PC-3 (cell line): ENCODE data around the gene SLIT2. TPM values are rescaled to one million over a fixed set of nuclear protein-coding genes. Genes with fewer than 3 reads are reported as not detected.
A peak's percentile ranks its signal among the peaks of the same experiment; 100 is the strongest.

ENCODE experiments used
- ATAC-seq: fragments of 200-7000 bp; cut with Tn5 transposase; 2 replicates; pipeline ENCODE4 v1.9.1; 2020; ENCODE audit warnings: mild to moderate bottlenecking, moderate library complexity
- BruUV-seq: library from RNA; stranded (reverse); fragments of 400-500 nt; replicated peaks from 2 replicates; lab custom pipeline; 2021; lab: Mats Ljungman, UMichigan
- CTCF ChIA-PET: fragments of 300-600 bp; sonication (Branson Sonifier 250); formaldehyde crosslinking; loops from one replicate; lab custom pipeline; 2022; ENCODE audit warnings: antibody characterized with exemption; lab: Charles Lee
- POLR2A ChIA-PET: fragments of 300-600 bp; sonication (Branson Sonifier 250); formaldehyde crosslinking; loops from one replicate; lab custom pipeline; 2022; ENCODE audit warnings: antibody characterized with exemption; ENCODE audit not compliant: unreplicated experiment; lab: Charles Lee
- DNase-seq: peaks from one replicate; pipeline ENCODE4 v3.0.0-alpha.2; 2015
- H2AFZ ChIP-seq: fragments of 300-600 bp; sonication (generic); 2 replicates; pipeline ENCODE4 v1.6.0; 2016; ENCODE audit warnings: antibody characterized with exemption, low read length
- H3F3A ChIP-seq: fragments of 300-600 bp; sonication (generic); one replicate; pipeline ENCODE4 v1.6.0; 2017; ENCODE audit warnings: antibody characterized with exemption, low read length, control low read depth, mild to moderate bottlenecking; ENCODE audit not compliant: unreplicated experiment
- H3K27ac ChIP-seq: fragments of 300-600 bp; sonication (generic); 2 replicates; pipeline ENCODE4 v1.5.1; 2016; ENCODE audit warnings: mild to moderate bottlenecking, low read length
- H3K27me3 ChIP-seq: fragments of 300-600 bp; sonication (generic); 2 replicates; pipeline ENCODE4 v1.6.1; 2016; ENCODE audit warnings: low read length, mixed read lengths
- H3K36me3 ChIP-seq: fragments of 300-600 bp; sonication (generic); 2 replicates; pipeline ENCODE4 v1.6.1; 2016; ENCODE audit warnings: low read depth, mixed run types, low read length, mixed read lengths
- H3K4me1 ChIP-seq: fragments of 300-600 bp; sonication (generic); 2 replicates; pipeline ENCODE4 v1.5.1; 2016; ENCODE audit warnings: low read length; ENCODE audit not compliant: insufficient read depth
- H3K4me2 ChIP-seq: fragments of 300-600 bp; sonication (generic); 2 replicates; pipeline ENCODE4 v1.6.0; 2016; ENCODE audit warnings: low read length
- H3K4me3 ChIP-seq: fragments of 300-600 bp; sonication (generic); 2 replicates; pipeline ENCODE4 v1.5.1; 2016; ENCODE audit warnings: mild to moderate bottlenecking, low read length, mixed read lengths
- H3K79me2 ChIP-seq: fragments of 300-600 bp; sonication (generic); 2 replicates; pipeline ENCODE4 v1.6.1; 2017; ENCODE audit warnings: low read length, mixed read lengths
- H3K9ac ChIP-seq: fragments of 300-600 bp; sonication (generic); 2 replicates; pipeline ENCODE4 v1.6.0; 2016; ENCODE audit warnings: mild to moderate bottlenecking, low read length
- H3K9me2 ChIP-seq: fragments of 300-600 bp; sonication (generic); replicated peaks from 2 replicates; pipeline ENCODE4 v1.6.1; 2016; ENCODE audit warnings: mixed run types, low read length, mixed read lengths
- H3K9me3 ChIP-seq: fragments of 300-600 bp; sonication (generic); 2 replicates; pipeline ENCODE4 v1.6.1; 2016; ENCODE audit warnings: low read length, mixed read lengths
- H4K20me1 ChIP-seq: fragments of 300-600 bp; sonication (generic); 2 replicates; pipeline ENCODE4 v1.6.1; 2016; ENCODE audit warnings: low read length, mixed read lengths
- CTCF ChIP-seq: fragments of 300-600 bp; sonication (generic); conservative IDR thresholded peaks from 2 replicates; pipeline ENCODE4 v1.5.1; 2017; ENCODE audit warnings: antibody characterized with exemption, low read depth, mild to moderate bottlenecking, low read length
- EZH2 ChIP-seq: fragments of 300-600 bp; sonication (generic); IDR thresholded peaks from one replicate; pipeline ENCODE4 v1.6.1; 2017; ENCODE audit warnings: antibody characterized with exemption, mild to moderate bottlenecking, low read length; ENCODE audit not compliant: unreplicated experiment
- EZH2phosphoT487 ChIP-seq: fragments of 300-600 bp; sonication (generic); IDR thresholded peaks from 2 replicates; pipeline ENCODE4 v1.6.1; 2018; ENCODE audit warnings: mild to moderate bottlenecking, antibody characterized with exemption, low read length, borderline replicate concordance
- intact Hi-C: fragments of 100-400 bp; cut with micrococcal nuclease; formaldehyde crosslinking; loops from 2 replicates; pipeline ENCODE4 v1.9.0; 2023
- total RNA-seq: library from RNA; depleted of rRNA; stranded (reverse); fragments of >200 nt; gene quantifications from 2 replicates; pipeline ENCODE4 v1.2.3, GENCODE V29; 2014

SLIT2 gene
- total RNA-seq, 1 experiment from 2014 or later = 19.1 TPM

GRCh38 chr4:20299515-20299914 lies 47.8 kb downstream of the SLIT2 start:
- Histone ChIP-seq H4K20me1 (0 out of 2 replicates have a peak, but pooled peaks cover under 1% of the 10 kb centered on the region), H3F3A (no peaks in the 10 kb centered on the region), H3K36me3 (0 out of 2 replicates have a peak, but pooled peaks cover 2% of the 10 kb centered on the region), H3K4me1 (peaks cover under 1% of the 10 kb centered on the region; the same call in 1 of the 2 replicates), H3K4me3 (no peak overlapping the region), H3K79me2 (peaks cover 64% of the 10 kb centered on the region), H3K27me3 (no peaks in the 10 kb centered on the region), H3K9ac (no peak overlapping the region), H3K4me2 (no peak overlapping the region), H3K9me2 (no peaks in the 10 kb centered on the region), H3K9me3 (no peaks in the 10 kb centered on the region), H2AFZ (no peak overlapping the region), H3K27ac (no peak overlapping the region)
- BruUV-seq = no TSS peak
- ChIA-PET CTCF (no interaction called here), POLR2A (interaction anchor here (0.7 kb wide), 1 partner anchor 1712 kb away, joined by 3 read pairs; no protein-coding TSS in a partner anchor)
- DNase-seq (peak; percentile 45), ATAC-seq (no peak)
- intact Hi-C loops = loop anchor here (10.0 kb wide), 1 partner anchor 115 kb away; no protein-coding TSS in a partner anchor
- TF ChIP-seq CTCF = peak; percentile 56
- no peak for TF ChIP-seq EZH2phosphoT487

- H3K27ac ChIP-seq = no peak overlapping the region
- no TSS peak for BruUV-seq
- H3K79me2 ChIP-seq = peaks cover 48% of the 10 kb centered on the region
- H3K27me3 ChIP-seq = no peaks in the 10 kb centered on the region
- no peak overlapping the region for H3K4me2 ChIP-seq
- intact Hi-C loops = loop anchor here (10.0 kb wide), 2 partner anchors 244 to 384 kb away; no protein-coding TSS in a partner anchor
- no peaks in the 10 kb centered on the region for H3F3A ChIP-seq
- H2AFZ ChIP-seq = no peak overlapping the region
- no peaks in the 10 kb centered on the region for H3K9me2 ChIP-seq
- CTCF ChIA-PET = no interaction called here
- ATAC-seq (no peak), DNase-seq (no peak)
- no peak overlapping the region for H3K9ac ChIP-seq
- H3K4me3 ChIP-seq = no peak overlapping the region
- no peaks in the 10 kb centered on the region for H3K36me3 ChIP-seq
- no peaks in the 10 kb centered on the region for H4K20me1 ChIP-seq
- TF ChIP-seq EZH2phosphoT487 = no peak
- TF ChIP-seq CTCF = no peak
- TF ChIP-seq EZH2 = no peak
- H3K9me3 ChIP-seq = no peaks in the 10 kb centered on the region
- no peaks in the 10 kb centered on the region for H3K4me1 ChIP-seq
- POLR2A ChIA-PET = no interaction called here
Measured at GRCh38 chr4:20301161-20301560, 49.5 kb downstream of the SLIT2 start.
